ENCODE data around the gene DGCR8. TPM values are rescaled to one million over a fixed set of nuclear protein-coding genes. Genes with fewer than 3 reads are reported as not detected.

DGCR8 gene
- total RNA-seq, 1 experiment from 2014 or later = 53.1 TPM

GRCh38 chr22:20106205-20106848 lies 26.3 kb downstream of the DGCR8 start:
- CTCF ChIA-PET = interaction anchor here (0.6 kb wide), 1 partner anchor 1643 kb away, joined by 9 read pairs; no protein-coding TSS in a partner anchor
- peaks cover 86% of the 10 kb centered on the region for H3K36me3 Mint-ChIP-seq (ENCODE audit: insufficient read depth, unreplicated experiment)

DNA sequence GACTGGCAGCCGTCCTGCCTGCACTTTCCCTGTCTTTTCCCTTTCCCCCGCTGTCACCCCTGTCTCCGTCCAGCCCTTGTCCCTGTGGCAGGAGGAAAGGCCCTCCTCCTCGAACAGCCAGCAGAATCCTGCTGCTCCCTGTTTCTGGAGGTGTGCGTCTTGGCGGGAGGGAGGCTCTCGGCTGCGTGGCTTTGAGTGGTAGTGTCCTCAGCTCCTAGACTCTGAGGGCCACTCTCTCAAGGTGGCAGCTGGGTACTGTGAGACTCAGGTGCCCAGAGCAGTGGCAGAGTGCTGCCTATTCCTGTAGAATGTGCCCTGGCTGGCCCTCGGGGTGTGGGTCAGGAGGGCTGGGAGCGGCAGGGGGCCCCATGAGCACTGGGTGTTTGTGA lies 26.8 kb downstream of the DGCR8 start:
- Mint-ChIP-seq H3K27me3 (ENCODE audit: insufficient read depth, unreplicated experiment) (no peaks in the 10 kb centered on the region), H3K27ac (ENCODE audit: unreplicated experiment) (no peak overlapping the region), H3K4me3 (ENCODE audit: unreplicated experiment) (no peak overlapping the region), H3K9me3 (ENCODE audit: unreplicated experiment) (no peaks in the 10 kb centered on the region), H3K4me1 (ENCODE audit: low read depth, unreplicated experiment) (no peaks in the 10 kb centered on the region), H3K36me3 (ENCODE audit: insufficient read depth, unreplicated experiment) (peaks cover 86% of the 10 kb centered on the region)
- H3K4me3 ChIP-seq (ENCODE audit: low read depth, low read length) = no peak overlapping the region
- CTCF ChIA-PET = interaction anchor here (0.6 kb wide), 1 partner anchor 1642 kb away, joined by 9 read pairs; no protein-coding TSS in a partner anchor
- peaks cover 12% of the 10 kb centered on the region for H3K36me3 ChIP-seq (ENCODE audit: control insufficient read depth, insufficient read depth, low read length)
- TF ChIP-seq, protein P1, sequence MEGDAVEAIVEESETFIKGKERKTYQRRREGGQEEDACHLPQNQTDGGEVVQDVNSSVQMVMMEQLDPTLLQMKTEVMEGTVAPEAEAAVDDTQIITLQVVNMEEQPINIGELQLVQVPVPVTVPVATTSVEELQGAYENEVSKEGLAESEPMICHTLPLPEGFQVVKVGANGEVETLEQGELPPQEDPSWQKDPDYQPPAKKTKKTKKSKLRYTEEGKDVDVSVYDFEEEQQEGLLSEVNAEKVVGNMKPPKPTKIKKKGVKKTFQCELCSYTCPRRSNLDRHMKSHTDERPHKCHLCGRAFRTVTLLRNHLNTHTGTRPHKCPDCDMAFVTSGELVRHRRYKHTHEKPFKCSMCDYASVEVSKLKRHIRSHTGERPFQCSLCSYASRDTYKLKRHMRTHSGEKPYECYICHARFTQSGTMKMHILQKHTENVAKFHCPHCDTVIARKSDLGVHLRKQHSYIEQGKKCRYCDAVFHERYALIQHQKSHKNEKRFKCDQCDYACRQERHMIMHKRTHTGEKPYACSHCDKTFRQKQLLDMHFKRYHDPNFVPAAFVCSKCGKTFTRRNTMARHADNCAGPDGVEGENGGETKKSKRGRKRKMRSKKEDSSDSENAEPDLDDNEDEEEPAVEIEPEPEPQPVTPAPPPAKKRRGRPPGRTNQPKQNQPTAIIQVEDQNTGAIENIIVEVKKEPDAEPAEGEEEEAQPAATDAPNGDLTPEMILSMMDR (IDR thresholded peaks at IDR 0.05; ENCODE audit: insufficient read depth in 1 of 2, low read depth in 1 of 2, low read length in 1 of 2, severe bottlenecking in 1 of 2, unreplicated experiment in 1 of 2) = no peak
- intact Hi-C loops (cut with micrococcal nuclease; ENCODE audit: unreplicated experiment) = no loop called here
- BruUV-seq (replicated peaks) = no TSS peak
- no peaks in the 10 kb centered on the region for H3K4me1 ChIP-seq
- POLR2A ChIA-PET = no interaction called here
- no peak for DNase-seq
- no peaks in the 10 kb centered on the region for H3K27me3 ChIP-seq (replicated peaks; ENCODE audit: control insufficient read depth, insufficient read depth, low read length)
- no peaks in the 10 kb centered on the region for H3K9me3 ChIP-seq

More at GRCh38 chr22:20106205-20106848, 26.3 kb downstream of the DGCR8 start:
- no peaks in the 10 kb centered on the region for H3K4me1 Mint-ChIP-seq (ENCODE audit: low read depth, unreplicated experiment)
- Histone ChIP-seq H3K36me3 (ENCODE audit: control insufficient read depth, insufficient read depth, low read length) (peaks cover 14% of the 10 kb centered on the region), H3K4me3 (ENCODE audit: low read depth, low read length) (no peak overlapping the region), H3K27me3 (replicated peaks; ENCODE audit: control insufficient read depth, insufficient read depth, low read length) (no peaks in the 10 kb centered on the region), H3K4me1 (no peaks in the 10 kb centered on the region), H3K9me3 (no peaks in the 10 kb centered on the region)
- BruUV-seq (replicated peaks) = no TSS peak
- no peaks in the 10 kb centered on the region for H3K27me3 Mint-ChIP-seq (ENCODE audit: insufficient read depth, unreplicated experiment)
- POLR2A ChIA-PET = no interaction called here
- no peak overlapping the region for H3K27ac Mint-ChIP-seq (ENCODE audit: unreplicated experiment)
- DNase-seq = no peak
- intact Hi-C loops (cut with micrococcal nuclease; ENCODE audit: unreplicated experiment) = no loop called here
- H3K9me3 Mint-ChIP-seq (ENCODE audit: unreplicated experiment) = no peaks in the 10 kb centered on the region
- TF ChIP-seq, protein P1 (IDR thresholded peaks at IDR 0.05; ENCODE audit: insufficient read depth in 1 of 2, low read depth in 1 of 2, low read length in 1 of 2, severe bottlenecking in 1 of 2, unreplicated experiment in 1 of 2) = no peak
- H3K4me3 Mint-ChIP-seq (ENCODE audit: unreplicated experiment) = no peak overlapping the region

GRCh38 chr22:20107471-20107901 lies 27.4 kb downstream of the DGCR8 start:
- Mint-ChIP-seq H3K4me1 (ENCODE audit: low read depth, unreplicated experiment) (no peaks in the 10 kb centered on the region), H3K27ac (ENCODE audit: unreplicated experiment) (no peak overlapping the region), H3K27me3 (ENCODE audit: insufficient read depth, unreplicated experiment) (no peaks in the 10 kb centered on the region), H3K36me3 (ENCODE audit: insufficient read depth, unreplicated experiment) (peaks cover 86% of the 10 kb centered on the region), H3K4me3 (ENCODE audit: unreplicated experiment) (no peak overlapping the region), H3K9me3 (ENCODE audit: unreplicated experiment) (no peaks in the 10 kb centered on the region)
- no peak for DNase-seq
- TF ChIP-seq, protein P1 (IDR thresholded peaks at IDR 0.05; ENCODE audit: insufficient read depth in 1 of 2, low read depth in 1 of 2, low read length in 1 of 2, severe bottlenecking in 1 of 2, unreplicated experiment in 1 of 2) = no peak
- intact Hi-C loops (cut with micrococcal nuclease; ENCODE audit: unreplicated experiment) = no loop called here
- no TSS peak for BruUV-seq (replicated peaks)
- Histone ChIP-seq H3K27me3 (replicated peaks; ENCODE audit: control insufficient read depth, insufficient read depth, low read length) (no peaks in the 10 kb centered on the region), H3K4me3 (ENCODE audit: low read depth, low read length) (no peak overlapping the region), H3K9me3 (no peaks in the 10 kb centered on the region), H3K36me3 (ENCODE audit: control insufficient read depth, insufficient read depth, low read length) (peaks cover 11% of the 10 kb centered on the region), H3K4me1 (no peaks in the 10 kb centered on the region)
- ChIA-PET CTCF (no interaction called here), POLR2A (no interaction called here)

Data from Caco-2 (cell line).